Activated CD4-positive, alpha-beta T cell treated with anti-CD3 and anti-CD28 coated beads, Interleukin-2, amount 50 U/mL, for 48 hours (primary cell): ENCODE measurements around the gene NME3.

ENCODE experiments used
- DNase-seq, 2 experiments: peaks; one replicate each; pipeline ENCODE4 v3.0.0-alpha.2; 2020

Gene NME3

DNA sequence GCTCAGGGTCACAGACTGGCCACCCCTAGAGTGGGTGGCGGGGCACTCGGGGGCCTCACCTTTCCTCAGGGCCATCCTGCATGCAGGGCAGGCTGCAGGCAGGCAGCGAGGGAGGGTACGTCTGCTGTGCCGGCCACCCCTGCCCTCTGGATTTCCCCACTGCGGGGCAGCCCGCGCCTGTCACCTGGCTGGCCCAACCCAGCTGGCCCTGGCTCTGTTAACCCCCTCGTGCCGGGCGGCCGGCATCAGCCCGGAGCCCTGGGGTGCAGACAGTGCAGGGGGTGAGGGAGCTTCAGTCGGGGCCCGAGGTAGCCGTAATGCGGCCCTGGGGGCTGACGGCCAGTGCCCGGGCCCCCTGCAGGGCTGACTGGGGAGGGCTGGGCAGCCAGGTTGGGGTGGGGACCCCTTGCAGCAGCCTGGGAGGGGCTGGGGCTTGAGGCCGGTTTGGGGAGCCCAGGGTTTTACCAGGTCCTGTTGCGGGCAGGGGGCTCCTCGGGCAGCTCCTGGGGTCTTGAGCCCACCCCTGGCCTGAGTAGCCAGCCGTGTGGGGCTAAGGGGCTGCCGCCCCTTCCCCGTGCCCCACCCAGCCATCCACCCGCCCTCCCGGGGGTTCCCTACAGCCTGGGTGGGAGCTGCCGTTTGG is 22.4 kb upstream of the NME3 start, which contains the start of gene IGFALS:
Gene IGFALS, minus strand, starts transcription at position 128 of the 643 bp plus-strand sequence. Its CDS starts 53 bp downstream, at position 75.
- no peak for DNase-seq

DNA sequence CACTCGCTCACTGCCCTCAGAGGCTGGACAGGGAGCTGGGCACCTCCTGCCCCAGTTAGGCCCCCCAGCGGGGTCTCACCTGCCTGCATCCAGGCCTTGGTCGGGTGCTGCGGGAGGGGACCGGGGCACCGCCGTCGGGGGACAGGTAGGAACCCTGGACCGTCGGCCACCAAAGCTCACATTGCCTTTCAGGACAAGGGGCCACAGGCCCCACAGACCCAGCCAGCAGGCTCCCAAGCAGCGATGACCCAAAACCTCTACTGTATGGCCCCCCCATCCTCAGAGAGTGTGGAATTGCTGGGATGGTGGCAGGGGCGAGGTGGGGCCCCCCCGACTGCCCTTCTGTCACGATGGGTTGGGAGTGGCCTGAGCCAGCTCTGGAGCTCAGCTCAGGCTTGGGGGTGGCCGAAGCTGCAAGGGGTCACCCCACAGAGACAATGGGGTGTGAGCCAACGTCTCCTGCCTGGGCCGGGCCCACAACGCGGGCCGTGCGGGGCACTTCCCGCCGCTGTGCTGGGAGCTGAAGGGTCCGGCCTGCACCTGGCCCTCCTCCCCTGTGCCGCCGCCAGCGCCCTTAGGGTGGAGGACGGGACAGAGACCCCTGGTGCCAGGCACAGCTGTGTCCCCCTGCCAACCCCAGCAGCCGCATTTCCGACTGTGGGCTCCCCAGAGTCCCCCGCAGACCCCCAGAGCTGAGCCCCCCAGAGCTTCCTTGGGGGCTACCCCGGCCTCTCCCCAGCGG is 21.7 kb upstream of the NME3 start:
- DNase-seq = no peak

DNA sequence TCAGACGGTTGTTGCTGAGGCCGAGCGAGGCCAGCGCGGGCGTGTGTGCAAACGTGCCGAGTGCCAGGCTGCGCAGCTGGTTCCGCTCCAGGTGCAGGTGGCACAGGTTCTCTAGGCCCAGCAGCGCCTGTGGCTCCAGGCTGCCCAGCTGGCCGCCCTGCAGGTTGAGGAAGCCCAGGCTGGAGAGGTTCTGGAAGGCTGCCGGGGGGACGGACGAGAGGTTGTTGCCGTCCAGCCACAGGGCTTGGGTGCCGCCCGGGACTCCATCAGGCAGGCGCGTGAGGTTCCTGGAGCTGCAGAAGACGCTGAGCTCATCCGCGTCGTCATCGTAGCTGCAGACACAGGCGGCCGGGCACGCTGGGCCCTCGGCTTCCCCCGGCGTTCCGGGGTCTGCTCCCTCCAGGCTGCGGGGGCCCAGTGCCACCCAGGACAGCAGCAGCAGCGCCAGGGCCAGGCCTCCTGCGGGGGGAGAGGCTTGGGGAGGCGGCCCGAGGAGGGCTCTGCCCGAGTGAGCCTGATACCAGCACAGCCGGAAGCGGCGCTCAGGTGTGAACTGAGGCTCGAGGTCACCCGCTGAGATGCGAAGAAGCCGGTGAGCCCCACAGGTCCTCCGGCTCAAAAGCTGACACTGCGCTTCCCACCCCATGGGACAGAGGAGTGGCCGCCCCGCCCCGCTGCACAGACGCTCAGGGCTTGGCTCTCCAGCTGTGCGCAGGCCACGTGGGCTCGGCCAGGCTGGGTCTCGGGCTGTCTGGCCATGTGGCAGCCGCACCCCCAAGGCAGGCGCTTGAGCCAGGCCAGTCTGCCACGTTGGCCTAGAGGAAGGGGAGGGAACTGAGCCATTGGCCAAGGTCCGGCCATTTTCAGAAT is 20.8 kb upstream of the NME3 start:
- no peak for DNase-seq

DNA sequence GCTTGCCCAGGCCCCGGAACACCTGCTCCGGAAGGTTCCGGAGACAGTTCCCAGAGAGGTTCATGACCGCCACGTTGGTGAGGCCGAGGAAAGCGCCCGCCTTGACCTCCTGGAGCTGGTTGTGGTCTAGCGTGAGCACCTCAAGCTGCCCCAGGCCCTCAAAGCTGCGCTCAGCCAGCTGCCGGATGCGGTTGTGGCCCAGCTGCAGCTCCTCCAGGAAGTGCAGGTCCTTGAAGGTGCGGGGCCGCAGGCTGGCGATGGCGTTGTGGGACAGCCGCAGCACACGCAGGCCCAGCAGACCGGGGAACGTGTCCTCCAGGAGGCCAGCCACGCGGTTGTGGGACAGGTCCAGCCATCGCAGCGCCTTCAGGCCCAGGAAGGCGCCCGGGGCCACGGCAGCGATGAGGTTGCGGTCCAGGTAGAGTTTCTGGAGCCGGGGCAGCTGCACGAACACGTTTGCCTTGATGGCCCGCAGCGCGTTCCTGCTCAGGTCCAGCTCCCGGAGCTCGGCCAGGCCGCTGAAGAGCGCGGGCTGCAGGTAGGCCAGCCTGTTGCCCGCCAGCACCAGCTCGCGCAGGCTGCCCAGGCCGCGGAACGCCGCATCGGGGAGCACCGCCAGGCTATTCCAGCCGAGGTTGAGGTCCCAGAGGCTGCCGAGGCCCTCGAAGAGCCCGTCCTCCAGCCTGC is 20.1 kb upstream of the NME3 start:
- no peak for DNase-seq

DNA sequence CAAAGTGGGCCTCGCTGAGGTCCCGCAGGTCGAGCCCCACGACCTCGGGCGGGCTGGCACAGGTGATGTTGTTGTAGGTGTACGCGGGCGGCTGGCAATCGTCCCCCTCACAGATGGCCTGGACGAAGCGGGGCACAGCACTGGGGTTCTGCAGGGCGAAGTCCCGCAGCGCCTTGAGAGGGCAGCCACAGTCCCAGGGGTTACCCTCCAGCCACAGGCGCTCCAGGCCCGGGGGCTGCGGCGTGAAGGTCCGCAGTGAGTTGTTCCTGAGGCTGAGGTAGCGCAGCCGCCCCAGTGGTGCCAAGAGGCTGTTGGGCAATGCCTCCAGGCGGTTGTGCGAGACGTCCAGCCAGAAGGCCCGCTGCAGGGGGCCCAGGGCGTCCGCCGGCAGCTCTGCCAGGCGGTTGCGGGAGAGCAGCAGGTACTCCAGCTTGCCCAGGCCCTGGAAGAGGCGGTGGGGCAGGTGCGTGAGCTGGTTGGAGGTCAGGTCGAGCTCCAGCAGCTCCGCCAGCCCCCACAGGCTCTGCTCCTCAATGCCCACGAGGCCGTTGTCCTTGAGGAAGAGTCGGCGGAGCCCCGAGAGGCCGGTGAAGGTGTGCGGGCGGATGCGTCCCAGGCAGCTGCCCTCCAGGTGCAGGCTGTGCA is 19.4 kb upstream of the NME3 start:
- DNase-seq = no peak

DNA sequence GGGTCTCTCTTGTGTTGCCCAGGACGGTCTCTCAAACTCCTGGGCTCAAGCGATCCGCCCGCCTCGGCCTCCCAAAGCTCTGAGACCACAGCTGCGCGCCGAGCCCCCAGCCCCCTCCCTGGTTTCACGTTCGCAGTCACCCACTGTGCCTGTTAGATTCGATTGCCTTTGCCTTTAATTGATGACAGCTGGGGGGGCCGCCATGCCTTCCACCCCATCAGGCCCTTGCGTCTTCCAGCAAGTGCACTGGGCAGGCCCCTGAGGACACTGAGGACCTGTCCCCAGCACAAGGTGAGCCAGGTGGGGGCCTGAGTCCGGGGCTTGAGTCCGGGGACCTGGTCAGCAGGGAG is 18.9 kb upstream of the NME3 start:
- no peak for DNase-seq

DNA sequence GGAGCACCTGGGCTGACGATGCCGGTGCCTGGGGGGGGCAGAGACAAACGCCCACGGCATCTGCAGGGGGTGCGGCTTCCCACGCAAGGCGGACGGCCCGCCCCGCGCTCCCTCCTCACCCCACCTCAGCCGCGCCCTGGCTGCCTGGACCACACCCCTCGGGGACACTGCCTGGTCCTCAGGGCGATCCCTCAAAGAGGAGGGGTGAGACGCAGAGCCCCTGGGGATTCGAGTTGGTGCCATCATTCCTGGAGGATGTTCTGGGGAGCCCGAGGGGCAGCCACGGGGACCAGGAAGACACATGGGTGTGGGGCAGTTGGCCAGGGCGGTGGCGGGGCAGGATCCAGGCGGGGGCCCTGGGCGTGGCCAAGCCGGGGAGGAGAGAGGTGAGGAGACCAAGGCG is 18.3 kb upstream of the NME3 start:
- no peak for DNase-seq

DNA sequence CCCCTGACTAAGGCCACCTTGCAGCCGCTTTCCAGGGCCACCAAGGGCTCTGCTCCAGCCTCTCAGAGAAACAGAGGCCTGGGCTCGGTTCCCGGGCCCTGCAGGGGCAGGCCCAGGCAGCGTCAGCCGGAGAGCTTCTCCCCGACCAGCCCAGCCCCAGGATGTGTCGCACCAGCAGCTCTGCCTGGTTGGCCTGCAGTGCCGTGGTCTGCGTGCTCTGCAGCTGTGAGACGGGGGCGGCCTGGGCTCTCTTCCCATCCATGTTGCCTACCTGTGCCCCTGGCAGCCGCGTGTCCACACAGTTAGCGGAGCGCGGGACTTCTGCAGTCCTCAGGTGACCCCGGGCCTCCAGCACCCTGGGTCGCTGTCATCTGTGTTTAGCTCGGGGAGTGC is 17.4 kb upstream of the NME3 start:
- no peak for DNase-seq

DNA sequence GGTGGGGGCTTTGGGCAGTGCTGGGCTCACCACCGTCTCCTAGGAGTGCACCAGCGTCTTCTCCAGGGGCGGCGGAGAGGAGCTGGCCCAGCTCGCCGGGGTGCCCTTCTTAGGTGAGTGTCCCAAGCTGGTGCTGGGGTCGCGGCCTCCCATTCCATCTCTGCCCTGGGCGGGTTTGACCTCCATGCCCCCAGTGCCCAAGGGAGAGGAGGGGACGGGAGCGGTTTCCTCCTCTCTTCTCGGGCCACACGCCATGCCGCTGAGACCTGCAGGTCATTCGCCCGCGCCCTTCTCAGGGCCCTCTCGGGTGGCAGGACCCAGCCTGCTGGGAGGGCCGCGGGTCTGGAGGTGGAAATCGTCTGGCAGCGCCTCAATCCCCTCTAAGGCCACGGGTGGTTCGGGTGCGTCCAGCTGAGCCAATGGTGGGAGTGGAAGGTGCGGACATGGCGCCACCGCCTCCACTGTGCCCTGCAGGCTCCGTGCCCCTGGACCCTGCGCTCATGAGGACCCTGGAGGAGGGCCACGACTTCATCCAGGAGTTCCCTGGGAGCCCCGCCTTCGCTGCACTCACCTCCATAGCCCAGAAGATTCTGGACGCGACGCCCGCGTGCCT is 16.9 kb upstream of the NME3 start:
- no peak for DNase-seq

DNA sequence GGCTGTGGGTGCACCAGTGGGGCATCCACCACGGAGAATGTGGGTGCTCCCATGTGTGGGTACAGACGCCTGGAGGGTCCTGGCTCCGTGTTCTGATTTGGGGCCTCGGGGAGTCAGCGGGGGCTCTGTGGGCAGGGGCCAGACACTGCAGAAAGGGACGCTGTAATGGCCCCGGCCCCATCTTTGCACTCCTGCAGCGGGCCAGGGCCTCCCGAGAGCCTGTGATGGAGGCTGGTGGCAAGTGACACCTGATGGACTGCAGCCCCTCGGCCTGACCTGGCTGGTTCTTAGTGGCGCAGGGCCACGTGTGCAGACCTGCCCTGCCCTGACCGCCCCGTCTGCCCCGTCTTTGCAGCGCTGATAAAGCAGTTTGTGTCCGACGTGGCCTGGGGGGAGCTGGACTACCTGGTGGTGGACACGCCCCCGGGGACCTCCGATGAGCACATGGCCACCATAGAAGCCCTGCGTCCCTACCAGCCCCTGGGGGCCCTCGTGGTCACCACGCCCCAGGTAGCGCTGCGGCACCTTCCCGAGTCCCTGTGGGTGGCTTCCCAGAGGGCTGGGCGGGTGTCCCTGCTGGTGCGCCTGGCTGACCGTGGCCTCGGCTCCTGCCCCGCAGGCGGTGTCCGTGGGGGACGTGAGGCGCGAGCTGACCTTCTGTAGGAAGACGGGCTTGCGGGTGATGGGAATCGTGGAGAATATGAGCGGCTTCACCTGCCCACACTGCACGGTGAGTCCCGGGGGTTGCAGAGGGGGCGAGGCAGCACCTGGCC is 16.2 kb upstream of the NME3 start:
- DNase-seq = no peak

DNA sequence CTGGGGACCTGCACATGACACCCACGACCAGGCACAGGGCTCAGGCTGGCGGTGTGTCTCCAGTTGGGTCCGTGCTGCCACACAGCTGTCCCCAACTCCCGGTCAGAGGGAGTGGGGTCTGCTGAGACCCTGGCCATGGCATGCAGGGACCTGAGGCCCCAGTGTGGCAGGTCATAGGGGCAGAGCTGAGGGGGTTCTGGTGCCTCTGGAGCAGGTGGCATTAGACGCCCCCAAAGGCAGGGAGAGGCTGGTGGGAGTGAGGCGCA is 15.6 kb upstream of the NME3 start:
- DNase-seq = no peak

DNA sequence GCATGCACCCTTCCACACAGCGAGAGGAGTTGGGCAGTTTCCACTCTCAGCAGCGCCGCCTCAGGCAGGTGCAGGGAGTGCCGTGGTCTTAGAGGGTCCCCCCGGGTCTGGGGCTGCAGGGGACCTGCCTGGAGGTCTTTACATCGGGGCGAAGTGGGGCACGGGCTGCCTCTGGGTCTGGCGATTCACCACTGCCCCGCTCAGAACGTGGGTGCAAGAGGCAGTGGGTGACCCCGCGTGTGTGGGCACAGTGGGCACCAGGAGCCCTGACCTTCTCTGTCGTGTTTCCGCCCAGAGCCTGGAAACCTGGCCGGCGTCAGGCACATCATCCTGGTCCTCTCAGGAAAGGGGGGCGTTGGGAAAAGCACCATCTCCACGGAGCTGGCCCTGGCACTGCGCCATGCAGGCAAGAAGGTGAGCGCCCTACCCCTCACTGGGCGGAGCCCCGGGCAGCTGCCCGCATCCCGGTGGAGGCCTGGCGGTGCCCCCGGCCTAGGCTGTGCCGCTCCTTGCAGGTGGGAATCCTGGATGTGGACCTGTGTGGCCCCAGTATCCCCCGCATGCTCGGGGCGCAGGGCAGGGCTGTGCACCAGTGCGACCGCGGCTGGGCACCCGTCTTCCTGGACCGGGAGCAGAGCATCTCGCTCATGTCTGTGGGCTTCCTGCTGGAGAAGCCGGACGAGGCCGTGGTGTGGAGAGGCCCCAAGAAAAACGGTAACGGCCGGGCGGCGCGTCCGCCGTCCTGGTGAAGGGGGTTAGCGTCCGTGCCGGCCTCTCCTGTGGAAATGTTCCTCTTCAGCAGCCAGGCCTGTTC is 15.1 kb upstream of the NME3 start:
- DNase-seq = no peak

DNA sequence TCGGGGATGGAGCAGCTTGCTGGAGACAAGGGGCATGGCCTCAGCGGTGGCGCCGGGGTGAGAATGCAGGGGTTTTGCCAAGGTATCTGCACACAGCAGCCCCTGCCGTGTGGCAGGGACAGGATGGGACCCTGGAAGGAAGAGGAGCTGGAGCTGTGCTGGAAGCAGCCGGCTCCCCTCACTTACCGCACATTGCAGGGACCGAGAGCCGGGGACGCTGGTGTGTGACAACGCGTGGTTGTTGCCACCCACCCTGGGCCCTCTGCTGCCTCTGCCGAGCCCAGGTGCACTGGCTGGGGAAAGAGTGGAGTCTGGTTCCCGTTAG is 14.5 kb upstream of the NME3 start:
- no peak for DNase-seq

DNA sequence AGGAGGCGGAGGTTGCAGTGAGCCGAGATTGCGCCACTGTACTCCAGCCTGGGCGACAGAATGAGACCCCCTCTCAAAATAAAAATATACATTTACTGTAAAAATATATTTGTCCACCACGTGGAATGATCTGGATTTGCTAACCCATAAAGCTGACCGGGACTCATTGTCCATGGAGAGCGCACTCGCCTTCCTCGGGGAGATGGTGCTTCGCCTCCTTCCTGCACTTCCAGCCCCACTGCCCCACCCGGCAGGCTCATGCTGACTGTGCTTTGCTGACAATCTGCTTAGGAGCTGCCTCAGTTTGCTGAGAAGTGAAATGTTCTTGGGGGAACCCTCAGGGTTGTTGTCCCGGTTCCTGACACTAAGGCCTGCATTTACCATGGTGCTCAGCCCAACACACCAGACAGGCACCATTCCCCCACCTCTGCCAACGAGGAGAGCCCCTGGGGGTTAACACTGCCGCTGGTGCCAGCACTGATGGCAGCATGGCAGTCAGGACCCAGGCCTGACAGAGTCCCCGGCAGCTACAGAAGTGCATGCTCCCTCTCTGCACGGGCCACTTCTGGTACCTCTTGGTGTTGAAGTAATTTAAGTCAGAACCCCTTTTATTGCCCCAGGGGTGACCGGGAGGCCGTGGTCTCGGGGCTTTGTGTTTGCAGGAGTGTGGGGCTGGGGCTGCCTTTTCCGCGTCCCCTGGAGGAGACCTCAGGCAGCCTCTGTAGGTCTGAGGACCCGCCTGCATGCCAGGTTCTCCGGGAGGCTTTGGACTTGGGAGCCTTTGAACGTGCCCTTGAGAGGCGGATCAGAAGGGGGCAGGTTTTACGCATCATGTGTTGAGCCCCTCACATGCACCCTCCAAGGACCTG is 13.9 kb upstream of the NME3 start:
- no peak for DNase-seq

DNA sequence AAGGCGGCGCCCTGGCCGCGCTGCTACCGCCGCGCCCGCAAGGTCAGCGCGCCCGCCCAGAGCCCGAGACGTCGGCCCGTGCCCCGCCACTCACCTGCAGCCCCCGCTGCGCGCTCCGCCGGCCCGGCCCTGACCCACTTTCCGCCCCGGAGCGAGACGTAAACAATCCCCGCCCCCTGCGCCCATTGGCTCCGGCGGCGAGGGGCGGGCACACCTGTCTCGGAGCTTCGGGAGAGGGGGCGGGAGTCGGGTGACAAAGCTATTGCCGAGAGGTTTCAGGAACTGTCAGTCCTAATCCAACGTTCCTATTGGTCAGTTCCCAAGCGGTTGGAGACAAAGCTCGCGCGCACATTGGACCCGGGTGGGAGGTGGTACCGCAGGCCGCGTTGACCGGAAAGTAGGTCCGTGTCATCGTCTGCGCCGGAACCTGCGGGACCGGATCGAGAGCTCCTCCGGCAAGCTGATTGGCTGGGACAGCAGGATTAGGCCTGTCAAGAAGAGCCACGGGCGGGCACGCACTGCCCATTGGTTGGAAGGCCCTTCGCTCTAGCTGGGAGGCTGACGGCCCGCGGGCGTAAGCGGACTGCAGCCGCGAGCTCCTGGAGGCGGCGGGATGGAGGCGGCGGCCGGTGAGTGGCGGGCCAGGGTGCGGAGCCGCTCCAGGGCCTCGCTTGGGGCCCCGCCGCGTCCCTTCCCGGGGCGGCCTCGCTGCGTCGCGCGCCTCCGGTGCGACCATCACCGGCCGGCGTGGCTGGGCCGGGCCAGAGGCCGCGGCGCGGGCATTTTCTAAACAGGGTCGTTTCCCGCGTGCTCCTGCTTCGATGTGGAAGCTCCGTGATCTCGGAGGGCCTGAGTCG is 11.3 kb upstream of the NME3 start, which contains the start of the genes NUBP2 and SPSB3:
Gene NUBP2, plus strand, starts transcription at position 553 of the 857 bp plus-strand sequence. Its CDS starts 61 bp downstream, at position 614.
Gene SPSB3, minus strand, starts transcription at position 164 of the 857 bp plus-strand sequence. CDS start 1,088 bp downstream, outside the sequence.
- peak; percentile 98 to 99 for DNase-seq

DNA sequence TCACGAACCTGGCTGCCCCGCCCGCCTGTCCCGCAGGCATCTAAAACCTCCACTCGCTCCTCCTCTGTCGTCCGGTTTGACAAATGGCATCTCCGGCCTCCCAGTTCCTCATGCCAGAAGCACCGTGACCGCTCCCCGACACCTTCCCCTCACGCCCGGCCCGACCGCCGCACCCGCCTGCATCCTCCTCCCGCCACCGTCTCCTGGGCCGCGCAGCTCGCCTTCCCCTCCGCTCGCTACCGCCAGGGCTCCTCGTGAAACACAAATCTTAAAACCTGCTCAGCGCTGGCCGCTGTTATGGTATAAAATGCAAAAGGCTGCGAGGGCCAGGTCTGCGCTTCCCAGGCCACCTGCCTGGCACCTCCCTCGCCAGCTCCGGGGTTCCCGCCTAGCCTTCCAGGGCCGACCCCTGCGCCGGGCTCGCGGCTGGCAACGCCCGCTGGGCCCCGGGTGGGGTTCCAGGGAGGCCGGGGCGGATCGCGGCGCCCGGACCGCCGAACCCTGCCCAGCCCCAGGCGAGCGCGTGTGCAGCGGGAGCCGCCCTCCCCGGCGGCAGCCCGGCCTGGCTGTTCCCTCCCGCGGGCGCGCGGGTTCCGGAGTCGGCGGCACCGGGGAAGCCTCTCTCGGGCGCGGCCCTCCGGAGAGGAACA is 10.5 kb upstream of the NME3 start:
- DNase-seq = peak; percentile 35 to 42

DNA sequence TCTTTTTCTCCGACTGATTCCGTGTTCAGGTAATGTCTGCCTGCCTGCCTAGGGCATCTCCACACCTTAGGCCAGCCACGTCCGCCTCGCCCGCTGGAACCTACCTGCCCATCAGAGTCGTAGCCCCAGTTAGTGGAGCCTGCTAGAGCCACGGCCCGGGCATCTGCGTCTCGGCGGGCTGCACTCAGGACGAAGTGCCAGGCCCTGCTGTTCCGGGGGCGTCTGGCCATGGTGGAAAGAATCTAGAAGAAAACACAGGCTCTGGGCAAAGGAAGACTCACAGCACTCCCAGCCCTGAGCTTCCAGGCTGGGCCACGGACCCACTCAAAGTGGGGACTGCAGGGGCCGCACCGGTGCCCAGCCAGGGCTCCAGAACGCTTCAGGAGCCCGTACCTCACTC is 9.9 kb upstream of the NME3 start:
- DNase-seq = no peak

DNA sequence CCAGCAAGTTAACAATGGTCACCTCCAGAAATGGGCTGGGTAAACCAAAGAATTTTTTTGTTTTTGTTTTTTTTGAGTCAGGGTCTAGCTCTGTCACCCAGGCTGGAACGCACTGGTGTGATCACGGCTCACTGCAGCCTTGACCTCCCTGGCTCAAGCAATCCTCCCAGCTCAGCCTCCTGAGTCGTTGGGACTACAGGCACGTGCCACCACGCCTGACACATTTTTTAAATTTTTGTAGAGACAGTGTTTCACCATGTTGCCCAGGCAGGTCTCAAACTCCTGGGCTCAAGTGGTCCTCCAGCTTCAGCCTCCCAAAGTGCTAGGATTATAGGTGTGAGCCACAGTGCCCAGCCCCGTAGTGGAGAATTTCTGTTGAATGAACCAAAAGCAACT is 9.3 kb upstream of the NME3 start:
- DNase-seq = no peak
